GM21423 (cell line): Measurements from ENCODE around the gene SNN.

ENCODE experiments used
- ATAC-seq: cut with Tn5 transposase; IDR thresholded peaks from one replicate; pipeline ENCODE4 v1.9.1; 2021; ENCODE audit warnings: mild to moderate bottlenecking, moderate library complexity; ENCODE audit not compliant: unreplicated experiment

The SNN gene

DNA sequence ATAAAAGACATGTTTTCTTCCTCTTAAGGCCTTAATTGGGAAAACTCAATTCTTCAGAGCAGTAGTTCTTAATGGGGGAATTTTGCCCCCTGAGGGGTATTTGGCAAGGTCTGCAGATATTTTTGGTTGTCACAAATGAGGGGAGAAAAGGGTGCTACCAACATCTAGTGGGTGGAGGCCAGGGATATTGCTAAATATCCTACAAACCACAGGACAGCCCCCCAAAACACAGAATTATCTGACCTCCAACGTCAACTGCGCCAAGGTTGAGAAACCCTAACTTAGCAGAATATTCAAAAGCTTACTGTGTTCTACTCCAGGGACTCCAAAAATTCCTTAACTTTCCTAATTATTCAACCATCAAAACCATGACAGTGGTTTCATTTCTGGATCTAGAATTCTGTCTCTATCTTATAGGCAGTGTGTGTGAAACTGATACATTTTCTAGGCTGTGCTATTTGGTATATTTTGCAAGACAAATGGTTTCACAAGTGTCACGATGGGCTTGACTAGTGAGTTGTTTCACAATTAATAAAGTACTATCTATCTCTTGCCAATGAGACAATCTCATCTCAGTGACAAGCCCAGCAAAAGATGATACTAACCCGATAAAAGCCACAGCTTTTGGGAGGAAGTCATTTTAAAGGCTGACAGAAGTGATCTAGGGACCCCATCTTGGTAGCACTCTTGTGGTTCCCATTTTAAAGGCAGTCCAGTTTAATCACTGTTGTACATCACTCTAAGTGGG lies 59.7 kb downstream of the SNN start:
- ATAC-seq: no peak
